Germinal center (tissue), 1 donor: ENCODE results near the gene UBE2F.

Experiments used
- DNase-seq: peaks from one replicate; pipeline ENCODE4 v3.0.0; 2012; ENCODE audit warnings: mixed read lengths, low spot score

Gene UBE2F

DNA sequence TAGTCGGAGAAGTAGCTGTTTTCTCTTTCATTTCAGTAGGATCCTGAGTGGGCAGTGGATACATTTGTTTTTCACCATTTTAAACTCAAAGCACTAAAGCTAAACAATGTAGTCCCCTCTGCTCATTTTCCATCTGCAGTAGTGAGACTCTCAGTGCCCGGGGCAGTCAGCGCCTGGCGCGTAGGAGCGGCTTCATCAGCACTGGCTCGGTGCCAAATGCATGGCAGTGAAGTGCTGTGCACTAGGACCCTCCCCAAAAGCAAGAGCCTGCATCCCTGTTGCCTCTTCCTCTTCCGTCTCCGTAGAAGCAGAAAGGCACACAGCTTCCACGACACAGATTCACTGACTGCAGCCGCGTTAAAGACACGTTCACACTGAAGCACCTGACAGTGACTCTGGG is 114.3 kb downstream of the UBE2F start:
- DNase-seq, result no peak

DNA sequence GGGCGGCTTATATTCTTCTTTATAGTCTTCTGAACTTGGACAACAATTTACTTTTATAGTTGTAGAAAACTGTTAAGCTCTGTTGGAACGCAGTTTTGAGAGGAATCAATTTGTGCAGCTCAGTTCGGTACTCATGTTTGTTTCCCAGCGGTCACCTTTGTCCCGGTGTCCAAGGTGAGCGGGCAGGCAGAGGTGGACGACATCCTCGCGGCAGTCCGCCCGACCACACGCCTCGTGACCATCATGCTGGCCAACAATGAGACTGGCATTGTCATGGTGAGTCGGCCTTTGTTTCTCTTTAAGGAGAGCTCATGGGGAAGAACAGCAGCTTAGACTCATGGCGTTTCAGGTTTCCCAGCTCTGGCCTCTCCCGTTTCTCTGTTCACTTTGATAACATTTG is 114.7 kb downstream of the UBE2F start:
- DNase-seq, result no peak

DNA sequence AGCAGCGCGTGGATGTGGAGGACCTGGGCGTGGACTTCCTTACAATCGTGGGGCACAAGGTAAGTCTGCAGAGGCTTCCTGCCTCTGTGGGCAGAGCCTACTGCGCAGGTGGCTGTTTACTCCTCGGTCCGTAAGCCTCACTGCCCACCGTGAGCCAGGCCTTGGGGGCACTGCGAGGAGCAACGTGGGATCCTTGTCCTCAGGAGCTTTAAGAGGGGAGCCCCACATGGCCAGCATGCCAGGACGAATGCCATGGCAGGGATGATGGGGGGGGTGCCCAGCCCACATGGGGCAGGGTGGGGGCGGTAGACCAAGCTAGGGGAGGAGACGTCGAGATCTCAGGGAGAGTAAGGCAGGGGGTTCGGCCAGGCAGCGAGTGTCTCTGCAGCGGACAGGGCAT is 115.3 kb downstream of the UBE2F start:
- no peak for DNase-seq

DNA sequence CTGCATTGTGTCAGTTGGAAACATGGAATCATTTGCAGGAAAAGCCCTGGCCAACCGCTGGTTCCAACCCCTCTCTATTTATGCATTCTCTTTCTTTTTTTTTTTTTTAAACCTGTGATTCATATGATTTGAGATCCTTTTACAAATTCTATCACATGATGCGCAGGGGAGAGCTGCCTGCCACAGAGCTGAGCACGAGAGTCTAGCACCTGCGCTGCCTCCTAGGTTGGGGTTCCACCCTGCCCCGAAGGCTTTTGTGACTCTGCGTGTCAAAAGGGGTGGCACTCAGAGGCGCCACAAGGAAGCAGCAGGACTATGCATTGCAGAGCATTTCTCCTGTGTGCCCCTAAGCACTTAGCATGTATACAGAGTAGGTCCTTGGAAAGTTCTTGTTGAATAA is 116.0 kb downstream of the UBE2F start:
- no peak for DNase-seq

DNA sequence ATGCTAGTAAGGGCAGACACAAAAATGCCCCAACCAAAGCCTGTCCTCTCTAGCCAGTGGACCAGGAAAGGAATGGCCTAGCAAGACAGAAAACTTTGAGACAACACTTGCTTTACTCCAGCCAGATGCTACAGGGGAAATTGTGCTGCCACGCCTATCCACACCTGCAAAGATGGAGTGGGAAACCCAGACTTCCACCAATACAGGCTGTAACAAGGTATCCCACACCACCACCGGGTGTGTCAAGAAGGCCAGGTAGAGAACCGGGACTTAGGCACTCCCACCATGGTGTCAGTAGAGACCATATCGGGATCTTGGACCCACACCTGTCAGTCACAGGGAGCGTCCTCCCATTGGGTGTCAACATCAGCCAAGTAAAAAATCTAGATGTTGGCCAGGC is 117.1 kb downstream of the UBE2F start:
- DNase-seq, result no peak

DNA sequence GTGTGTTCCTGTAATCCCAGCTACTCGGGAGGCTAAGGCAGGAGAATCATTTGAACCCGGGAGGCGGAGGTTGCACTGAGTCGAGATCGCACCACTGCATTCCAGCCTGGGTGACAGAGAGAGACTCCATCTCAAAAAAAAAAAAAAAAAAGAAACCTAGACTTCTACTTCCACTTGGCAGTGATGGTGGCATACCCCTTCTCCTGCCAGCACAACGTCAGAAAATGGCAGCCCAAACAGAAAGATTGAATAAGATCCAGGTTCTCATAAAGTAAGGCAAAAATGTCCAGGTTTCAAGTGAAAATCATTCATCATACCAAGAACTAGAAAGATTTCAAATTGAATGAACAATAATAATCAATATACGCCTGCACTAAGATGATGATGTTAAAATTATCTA is 117.9 kb downstream of the UBE2F start:
- no peak for DNase-seq

DNA sequence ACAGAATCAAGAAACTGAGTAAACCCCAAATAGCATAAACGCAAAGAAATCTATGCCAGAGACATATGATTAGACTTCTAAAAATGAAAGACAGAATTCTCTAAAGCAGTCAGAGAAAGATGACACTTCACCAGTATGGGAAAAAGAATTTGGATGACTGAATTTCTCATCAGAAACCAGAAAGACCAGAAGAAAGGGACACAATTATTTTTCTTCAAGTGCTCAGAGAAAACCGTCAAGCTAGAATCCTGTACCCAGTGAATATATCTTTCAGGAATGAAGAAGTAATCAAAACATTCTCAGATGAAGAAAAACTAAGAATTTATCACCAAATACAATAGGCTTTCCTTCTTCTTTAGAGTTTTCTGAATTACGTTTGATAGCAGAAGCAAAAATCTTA is 119.1 kb downstream of the UBE2F start:
- DNase-seq, result no peak

DNA sequence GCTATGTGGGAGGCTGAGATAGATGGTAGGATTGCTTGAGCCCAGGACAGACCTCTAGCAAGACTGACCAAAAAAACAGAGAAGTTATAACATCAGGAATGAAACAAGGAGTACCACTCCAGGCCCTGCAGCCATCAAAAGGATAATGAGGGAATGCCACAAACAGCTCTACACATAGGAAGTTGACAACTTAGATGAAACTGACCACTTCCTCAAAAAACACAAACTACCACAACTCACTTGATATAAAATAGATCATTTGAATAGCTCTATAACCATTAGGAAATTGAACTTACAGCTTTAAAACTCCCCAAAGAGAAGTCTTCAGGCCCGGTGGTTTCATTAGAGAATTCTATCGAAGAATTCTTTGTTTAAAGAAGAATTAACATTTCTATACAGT is 120.4 kb downstream of the UBE2F start:
- no peak for DNase-seq

DNA sequence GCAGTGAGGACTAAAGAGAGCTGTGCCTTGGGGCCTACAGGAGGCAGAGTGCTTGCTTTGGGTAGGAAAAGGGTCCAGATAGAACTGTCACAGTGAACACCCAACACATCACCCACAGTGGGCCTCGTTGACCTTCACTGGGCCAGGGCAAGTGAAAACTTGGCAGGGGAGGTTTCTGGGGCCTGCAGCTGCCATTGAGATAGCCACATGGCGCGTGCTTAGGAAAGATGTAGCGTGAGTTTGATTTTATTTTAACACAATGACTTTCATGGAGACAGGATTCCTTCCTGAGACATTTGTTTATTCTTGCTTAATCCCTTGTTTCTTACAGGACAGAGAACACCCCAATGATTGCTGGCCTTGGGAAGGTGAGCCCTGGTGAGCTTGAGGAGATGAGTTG is 124.1 kb downstream of the UBE2F start:
- no peak for DNase-seq

DNA sequence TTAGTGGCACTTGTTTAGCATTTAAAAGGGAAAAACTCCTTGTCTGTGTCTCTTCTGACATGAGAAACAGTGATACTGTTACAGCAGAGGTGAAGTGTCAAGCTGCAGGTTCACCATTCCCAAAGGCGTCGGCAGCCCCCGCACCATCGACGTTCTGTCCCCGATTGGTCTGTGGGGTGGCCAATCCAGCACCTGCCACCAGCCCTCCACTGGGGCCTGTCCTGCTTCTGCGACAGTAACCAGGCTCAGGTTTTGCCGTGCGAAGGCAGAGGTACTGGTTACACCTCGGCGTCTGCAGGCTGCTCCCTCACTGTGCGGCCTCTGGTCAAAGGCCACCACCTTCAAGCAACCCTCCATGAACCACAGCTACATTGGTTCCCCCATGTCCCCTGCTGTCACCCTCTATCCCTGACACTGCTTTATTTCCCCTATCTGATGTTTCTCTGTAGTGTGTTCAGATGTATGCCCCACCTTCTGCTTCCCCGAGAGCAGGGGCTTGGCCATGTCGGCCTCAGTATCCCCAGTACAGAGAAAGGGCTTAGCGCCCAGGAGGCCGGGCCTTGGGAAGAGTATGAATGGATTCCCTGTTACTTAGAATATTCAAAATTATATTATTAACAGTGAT is 124.7 kb downstream of the UBE2F start:
- DNase-seq, result no peak
